Upper lobe of left lung (tissue), 4 donors: Measurements from ENCODE around the gene TTC23L.

Experiments
- CTCF ChIP-seq, 6 experiments: fragments of 450-650 bp in 4 of 6; fragments of 200-600 bp in 2 of 6; sonication (generic) in 2 of 6; IDR thresholded peaks; one replicate each; pipeline ENCODE4 v1.5.1; 2016 to 2019; ENCODE audit warnings: antibody characterized with exemption in 6 of 6
- POLR2AphosphoS5 ChIP-seq, 2 donors: sonication (generic); formaldehyde crosslinking; IDR thresholded peaks; one replicate each; pipeline ENCODE4 v1.5.1; 2017; ENCODE audit warnings: antibody characterized with exemption in 2 of 2

DNA sequence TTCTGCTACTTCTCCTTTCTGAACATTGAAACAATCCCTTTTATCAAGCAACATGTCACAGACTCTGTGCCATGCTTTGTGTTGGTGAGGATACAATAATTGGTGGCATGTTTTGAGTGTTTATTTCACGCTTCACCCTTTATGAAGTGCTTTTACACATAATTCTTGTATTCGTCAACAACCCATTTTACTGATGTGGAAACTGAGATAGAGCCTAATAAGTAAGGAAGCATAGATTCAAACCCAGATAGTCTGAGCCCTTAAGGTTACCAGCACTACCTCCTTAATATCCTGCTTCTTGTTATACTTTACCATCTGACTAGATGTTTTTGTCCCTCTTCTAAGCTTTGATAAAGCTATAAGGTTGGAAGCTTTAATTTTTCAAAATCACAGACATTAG is 49.3 kb upstream of the TTC23L start:
- TF ChIP-seq POLR2AphosphoS5 (IDR thresholded peaks at IDR 0.05) (no peak), CTCF (IDR thresholded peaks at IDR 0.05) (no peak)
